NCI-H1694 (cell line): ENCODE measurements around the gene CCDC71L.
"Not testable (repeated sequence)": the region's sequence is repeated elsewhere in the genome, so short reads cannot be mapped to it uniquely, and the experiment has no call there.

ENCODE experiments used
- DNase-seq: peaks from one replicate; lab custom pipeline; 2025; lab: John Stamatoyannopoulos, UW

The CCDC71L gene

GRCh38 chr7:106660862-106661720, at the start of gene CCDC71L:
Gene CCDC71L (minus strand): TSS chr7:106661158. CDS start chr7:106660896, 262 bp downstream.
- peak; percentile 90 for DNase-seq

GRCh38 chr7:106709604-106710003, 48.6 kb upstream of the CCDC71L start:
- not testable (repeated sequence) for DNase-seq

- DNase-seq, result no peak
Observed at GRCh38 chr7:106704000-106704840, 43.3 kb upstream of the CCDC71L start.

GRCh38 chr7:106693677-106694353, 32.9 kb upstream of the CCDC71L start:
- DNase-seq, result no peak

GRCh38 chr7:106692450-106693051, 31.6 kb upstream of the CCDC71L start:
- DNase-seq, result no peak

- DNase-seq, result not testable (repeated sequence)
Observed at GRCh38 chr7:106688161-106688560, 27.2 kb upstream of the CCDC71L start.

GRCh38 chr7:106683941-106684340, 23.0 kb upstream of the CCDC71L start:
- no peak for DNase-seq

- DNase-seq, result no peak
Observed at GRCh38 chr7:106681815-106682495, 21.0 kb upstream of the CCDC71L start.

- DNase-seq, result no peak
Observed at GRCh38 chr7:106679153-106679931, 18.4 kb upstream of the CCDC71L start.

GRCh38 chr7:106678795-106679152, 17.8 kb upstream of the CCDC71L start:
- DNase-seq, result no peak

- not testable (repeated sequence) for DNase-seq
Observed at GRCh38 chr7:106676506-106676905, 15.5 kb upstream of the CCDC71L start.

GRCh38 chr7:106673688-106674087, 12.7 kb upstream of the CCDC71L start:
- DNase-seq, result not testable (repeated sequence)

GRCh38 chr7:106671930-106672329, 11.0 kb upstream of the CCDC71L start:
- not testable (repeated sequence) for DNase-seq

- DNase-seq, result no peak
Observed at GRCh38 chr7:106671160-106671559, 10.2 kb upstream of the CCDC71L start.

- DNase-seq, result no peak
Observed at GRCh38 chr7:106668861-106669524, 8.0 kb upstream of the CCDC71L start.

- DNase-seq, result no peak
Observed at GRCh38 chr7:106666353-106666752, 5.4 kb upstream of the CCDC71L start.

- no peak for DNase-seq
Observed at GRCh38 chr7:106664343-106664742, 3.4 kb upstream of the CCDC71L start.

- DNase-seq, result peak; percentile 42
Observed at GRCh38 chr7:106659963-106660861, 746 bp downstream of the CCDC71L start.
